HG03066 (cell line): ENCODE results near the gene NCR1.
"Not testable (repeated sequence)": the region's sequence is repeated elsewhere in the genome, so short reads cannot be mapped to it uniquely, and the experiment has no call there.

Source experiments
- ATAC-seq: cut with Tn5 transposase; IDR thresholded peaks from one replicate; pipeline ENCODE4 v1.9.1; 2021; ENCODE audit warnings: low read depth; ENCODE audit not compliant: unreplicated experiment

The NCR1 gene, protein sequence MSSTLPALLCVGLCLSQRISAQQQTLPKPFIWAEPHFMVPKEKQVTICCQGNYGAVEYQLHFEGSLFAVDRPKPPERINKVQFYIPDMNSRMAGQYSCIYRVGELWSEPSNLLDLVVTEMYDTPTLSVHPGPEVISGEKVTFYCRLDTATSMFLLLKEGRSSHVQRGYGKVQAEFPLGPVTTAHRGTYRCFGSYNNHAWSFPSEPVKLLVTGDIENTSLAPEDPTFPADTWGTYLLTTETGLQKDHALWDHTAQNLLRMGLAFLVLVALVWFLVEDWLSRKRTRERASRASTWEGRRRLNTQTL

DNA sequence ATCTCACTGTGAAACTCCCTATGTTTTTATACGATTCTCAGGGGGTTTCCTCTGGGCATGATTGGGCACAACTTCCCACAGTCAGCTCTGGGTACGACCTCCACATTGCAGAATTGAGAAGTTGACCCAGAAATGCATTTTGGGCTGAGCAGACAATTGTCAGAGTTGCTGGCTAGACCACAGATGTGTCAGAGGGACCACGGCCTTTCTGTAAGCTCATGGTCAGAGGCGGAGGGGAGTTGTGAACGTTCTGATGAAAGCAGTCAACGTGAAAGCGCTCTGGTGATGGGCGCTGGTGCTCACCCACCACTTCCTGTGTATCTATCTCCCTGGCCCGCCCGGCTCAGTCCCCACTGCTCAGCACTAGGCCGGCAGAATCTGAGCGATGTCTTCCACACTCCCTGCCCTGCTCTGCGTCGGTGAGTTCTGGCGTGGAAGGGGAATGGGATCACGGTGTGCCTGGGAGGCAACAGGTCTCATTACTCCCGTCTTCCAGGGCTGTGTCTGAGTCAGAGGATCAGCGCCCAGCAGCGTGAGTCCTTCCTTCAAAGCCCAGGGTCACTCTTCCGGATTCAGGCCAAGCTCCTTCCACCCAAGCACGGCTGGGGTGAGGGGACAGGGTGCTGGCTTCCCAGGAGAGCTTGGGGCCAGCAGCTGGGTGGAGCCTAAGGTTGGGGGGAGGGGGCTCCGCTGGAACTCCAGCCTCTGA, at the start of gene NCR1:
TSS of gene NCR1 (plus strand) at position 346 of the 709 bp plus-strand sequence. CDS start at position 386, 40 bp downstream.
- no peak for ATAC-seq

DNA sequence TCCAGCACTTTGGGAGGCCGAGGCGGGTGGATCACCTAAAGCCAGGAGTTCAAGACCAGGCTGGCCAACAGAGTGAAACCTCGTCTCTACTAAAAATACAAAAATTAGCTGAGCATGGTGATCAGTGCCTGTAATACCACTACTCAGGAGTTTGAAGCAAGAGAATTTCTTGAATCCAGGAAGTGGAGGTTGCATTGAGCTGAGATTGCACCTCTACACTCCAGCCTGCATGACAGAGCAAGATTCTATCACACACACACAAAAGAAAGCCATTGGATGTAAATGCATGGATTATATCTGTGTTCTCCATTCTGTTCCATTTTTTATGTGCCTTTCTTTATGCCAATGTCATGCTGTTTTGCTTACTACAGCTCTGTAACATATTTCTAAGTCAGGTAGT, 47.5 kb upstream of the NCR1 start:
- ATAC-seq: not testable (repeated sequence)

DNA sequence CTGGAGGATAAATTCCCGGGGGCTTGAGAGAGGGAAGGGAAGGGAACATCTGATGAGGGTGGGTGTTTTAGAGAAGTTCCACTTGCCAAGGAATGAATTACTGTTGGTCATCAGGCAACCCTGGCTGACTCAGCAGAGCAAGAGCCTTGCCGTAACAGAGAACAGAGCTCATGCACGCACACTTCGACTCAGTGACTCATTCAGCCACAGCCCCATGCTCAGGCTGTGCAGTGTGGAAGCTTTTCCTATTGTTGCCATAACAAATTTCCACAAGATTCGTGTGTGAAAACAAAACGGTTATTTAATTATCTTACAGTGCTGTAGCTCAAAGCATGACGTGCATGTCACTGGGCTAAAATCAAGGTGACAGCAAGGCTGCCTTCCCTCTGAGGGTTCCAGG, 46.5 kb upstream of the NCR1 start:
- not testable (repeated sequence) for ATAC-seq

DNA sequence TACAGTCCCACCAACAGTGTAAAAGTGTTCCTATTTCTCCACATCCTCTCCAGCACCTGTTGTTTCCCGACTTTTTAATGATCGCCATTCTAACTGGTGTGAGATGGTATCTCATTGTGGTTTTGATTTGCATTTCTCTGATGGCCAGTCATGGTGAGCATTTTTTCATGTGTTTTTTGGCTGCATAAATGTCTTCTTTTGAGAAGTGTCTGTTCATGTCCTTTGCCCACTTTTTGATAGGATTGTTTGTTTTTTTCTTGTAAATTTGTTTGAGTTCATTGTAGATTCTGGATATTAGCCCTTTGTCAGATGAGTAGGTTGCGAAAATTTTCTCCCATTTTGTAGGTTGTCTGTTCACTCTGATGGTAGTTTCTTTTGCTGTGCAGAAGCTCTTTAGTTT, 42.5 kb upstream of the NCR1 start:
- not testable (repeated sequence) for ATAC-seq

DNA sequence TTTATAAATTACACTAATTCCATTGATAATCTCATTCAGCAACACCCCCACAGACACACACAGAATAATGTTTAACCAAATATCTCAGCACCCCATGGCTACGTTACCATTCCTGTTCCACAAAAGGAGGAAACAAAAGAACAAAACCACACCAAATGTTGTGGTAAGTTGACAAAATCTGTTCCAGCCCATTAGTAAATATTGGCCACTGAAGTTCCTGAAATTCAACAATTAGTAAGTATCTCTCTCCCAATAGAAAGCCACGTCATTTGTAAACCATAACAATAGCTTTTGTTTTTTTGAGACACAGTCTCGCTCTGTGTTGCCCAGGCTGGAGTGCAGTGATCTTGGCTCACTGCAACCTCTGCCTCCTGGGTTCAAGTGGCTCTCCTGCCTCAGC, 34.3 kb upstream of the NCR1 start:
- ATAC-seq: no peak

DNA sequence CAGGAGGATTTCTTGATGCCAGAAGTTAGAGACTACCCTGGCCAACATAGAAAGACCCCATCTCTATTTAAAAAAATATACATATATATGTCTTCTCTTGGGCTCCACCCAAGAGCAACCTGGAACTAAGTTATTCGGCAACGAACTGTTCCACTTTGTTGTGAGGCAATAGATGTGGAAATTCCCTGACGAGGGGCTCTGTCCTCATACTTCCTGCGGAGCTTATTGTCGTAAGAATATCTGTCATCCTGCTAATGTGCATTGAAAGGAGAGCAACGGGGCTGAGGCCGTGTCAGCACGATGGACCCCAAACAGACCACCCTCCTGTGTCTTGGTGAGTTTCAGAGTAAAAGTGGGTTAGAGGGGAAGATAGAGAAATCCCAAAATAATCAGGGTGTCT, 32.0 kb upstream of the NCR1 start, which contains the start of gene FCAR:
TSS of gene FCAR (plus strand) at position 246 of the 400 bp plus-strand sequence. CDS start at position 301, 55 bp downstream.
- no peak for ATAC-seq

DNA sequence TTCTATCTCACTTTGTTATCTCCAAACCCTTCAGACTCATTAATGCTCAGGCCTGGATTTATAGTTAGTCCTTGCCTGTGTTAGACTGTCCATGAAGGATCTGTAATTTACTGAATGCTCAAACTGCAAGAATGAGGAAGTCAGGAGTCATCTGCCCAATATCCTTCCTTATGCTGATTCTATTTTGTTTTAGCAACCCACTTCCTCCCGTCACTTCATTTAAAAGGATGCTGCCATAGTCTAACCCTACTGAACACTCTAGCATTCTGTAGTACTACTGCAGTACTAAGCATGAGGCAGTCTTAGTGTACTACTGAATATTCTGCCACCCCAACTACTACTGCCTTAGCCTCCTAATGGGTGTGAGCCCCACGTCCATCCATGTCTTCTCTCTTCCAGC, 30.4 kb upstream of the NCR1 start:
- ATAC-seq: no peak

DNA sequence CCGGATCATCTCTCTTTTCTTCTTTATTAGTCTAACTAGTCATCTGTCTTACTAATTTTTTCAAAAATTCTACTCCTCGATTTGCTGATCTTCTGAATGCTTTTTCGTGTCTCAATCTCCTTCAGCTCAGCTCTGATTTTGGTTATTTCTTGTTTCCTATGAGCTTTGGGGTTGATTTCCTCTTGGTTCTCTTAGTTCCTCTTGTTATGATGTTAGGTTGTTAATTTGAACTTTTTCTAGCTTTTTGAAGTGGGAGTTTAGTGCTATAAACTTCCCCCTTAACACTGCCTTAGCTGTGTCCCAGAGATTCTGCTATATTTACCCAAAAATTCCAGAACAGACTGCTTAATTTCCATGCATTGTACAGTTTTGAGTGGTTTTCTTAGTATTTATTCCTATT, 28.5 kb upstream of the NCR1 start:
- no peak for ATAC-seq

DNA sequence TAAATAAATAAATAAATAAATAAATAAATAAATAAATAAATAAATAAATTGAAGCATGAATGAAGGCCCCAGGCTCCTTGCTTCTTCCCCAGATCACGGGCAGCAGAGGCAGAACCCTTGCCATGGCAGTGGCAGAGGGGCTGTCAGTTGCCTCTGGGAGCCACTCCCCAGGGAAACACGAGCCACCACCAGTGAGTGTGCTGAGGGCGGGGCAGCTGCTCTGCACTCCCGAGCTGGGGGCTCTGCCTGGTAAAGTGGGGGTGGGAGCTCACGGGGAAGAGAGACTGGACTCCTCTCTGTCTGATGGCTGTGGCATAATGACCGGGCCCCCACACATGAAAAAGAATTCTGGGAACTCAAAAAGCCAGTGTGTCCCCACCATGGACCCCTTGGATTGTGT, 24.1 kb upstream of the NCR1 start:
- no peak for ATAC-seq

DNA sequence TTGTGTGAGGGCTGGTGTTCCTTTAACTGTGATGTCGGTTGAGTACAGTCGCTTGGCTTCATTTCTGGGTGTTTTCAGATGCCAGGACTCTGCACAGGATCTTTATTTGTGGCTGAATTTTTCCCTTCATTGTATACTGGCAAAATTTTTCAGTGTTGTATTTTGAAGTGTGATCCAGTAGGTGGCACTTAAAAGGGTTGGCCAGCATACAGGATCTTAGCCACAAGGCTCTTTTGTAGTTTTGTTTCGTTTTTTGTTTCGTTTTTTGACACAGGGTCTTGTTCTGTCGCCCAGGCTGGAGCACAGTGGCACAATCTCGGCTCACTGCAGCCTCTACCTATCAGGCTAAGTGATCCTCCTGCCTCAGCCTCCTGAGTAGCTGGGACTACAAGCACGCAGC, 23.2 kb upstream of the NCR1 start:
- ATAC-seq: no peak

DNA sequence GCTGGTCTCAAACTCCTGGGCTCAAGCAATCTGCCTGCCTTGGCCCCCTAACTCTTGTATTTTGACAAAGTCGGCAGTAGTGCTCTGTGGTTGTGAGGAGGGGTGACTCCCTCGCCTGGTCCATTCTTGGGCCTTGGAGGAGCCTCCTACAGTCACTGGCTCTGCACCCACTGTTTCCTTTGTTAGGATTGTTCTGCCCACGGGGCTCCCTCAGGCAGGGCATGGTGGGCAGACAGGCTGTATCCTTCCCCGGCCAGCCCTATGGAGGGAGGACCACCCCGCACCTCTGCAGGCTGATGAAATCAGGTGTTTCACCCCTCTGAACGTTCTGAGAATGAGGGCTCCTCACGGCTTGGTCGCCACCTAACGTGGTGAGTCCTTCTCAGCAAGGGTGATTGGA, 22.7 kb upstream of the NCR1 start:
- no peak for ATAC-seq

DNA sequence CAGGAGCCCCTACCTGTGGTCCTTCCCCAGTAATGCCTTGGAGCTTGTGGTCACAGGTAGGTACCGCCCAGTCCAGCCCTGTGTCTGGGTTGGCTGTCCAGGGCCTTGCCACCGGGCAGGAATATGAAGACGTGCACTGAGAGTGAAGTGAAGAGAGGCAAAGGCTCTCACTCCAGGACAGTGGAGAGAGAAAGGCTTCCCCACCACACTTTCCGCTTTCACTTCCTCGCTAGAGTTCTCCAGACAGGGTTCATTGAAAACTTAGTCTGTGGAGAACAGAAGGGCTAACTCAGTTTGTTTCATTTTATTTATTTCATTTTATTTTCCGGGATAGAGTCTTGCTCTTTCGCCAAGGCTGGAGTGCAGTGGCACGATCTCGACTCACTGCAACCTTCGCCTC, 17.7 kb upstream of the NCR1 start:
- no peak for ATAC-seq

DNA sequence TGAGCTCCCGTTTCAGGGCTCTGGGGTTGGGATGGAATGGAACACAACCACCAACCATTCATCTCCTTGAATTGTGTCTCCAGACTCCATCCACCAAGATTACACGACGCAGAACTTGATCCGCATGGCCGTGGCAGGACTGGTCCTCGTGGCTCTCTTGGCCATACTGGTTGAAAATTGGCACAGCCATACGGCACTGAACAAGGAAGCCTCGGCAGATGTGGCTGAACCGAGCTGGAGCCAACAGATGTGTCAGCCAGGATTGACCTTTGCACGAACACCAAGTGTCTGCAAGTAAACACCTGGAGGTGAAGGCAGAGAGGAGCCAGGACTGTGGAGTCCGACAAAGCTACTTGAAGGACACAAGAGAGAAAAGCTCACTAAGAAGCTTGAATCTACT, 16.4 kb upstream of the NCR1 start:
- no peak for ATAC-seq

DNA sequence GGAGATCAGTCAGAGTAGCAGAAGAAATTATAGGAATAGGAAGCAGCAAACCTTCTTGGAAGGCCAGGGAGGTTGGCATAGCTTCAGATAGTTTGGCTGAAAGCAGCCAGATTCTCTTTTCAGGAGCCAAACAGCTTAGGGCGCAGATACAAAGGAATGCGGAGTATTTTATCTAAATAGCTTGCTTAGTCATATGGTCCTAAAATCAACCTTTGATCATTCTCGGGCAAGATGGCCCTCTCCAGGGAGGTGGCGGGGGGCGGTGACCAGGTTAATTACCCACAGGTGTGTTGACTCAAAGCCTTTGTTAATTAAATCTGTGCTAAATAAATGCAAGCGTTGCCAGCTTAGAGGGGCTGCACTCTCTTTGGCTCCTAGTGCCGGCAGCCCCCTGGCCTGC, 12.5 kb upstream of the NCR1 start:
- no peak for ATAC-seq

DNA sequence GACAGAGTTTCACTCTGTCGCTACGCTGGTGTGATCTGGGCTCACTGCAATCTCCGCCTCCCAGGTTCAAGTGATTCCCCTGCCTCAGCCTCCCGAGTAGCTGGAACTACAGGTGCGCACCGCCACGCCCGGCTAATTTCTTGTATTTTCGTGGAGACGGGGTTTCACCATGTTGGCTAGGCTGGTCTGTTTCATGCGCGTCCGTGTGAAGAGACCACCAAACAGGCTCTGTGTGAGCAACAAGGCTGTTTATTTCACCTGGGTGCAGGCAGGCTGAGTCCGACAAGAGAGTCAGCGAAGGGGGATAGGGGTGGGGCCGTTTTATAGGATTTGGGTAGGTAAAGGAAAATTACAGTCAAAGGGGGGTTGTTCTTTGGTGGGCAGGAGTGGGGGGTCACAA, 11.8 kb upstream of the NCR1 start:
- ATAC-seq: not testable (repeated sequence)

DNA sequence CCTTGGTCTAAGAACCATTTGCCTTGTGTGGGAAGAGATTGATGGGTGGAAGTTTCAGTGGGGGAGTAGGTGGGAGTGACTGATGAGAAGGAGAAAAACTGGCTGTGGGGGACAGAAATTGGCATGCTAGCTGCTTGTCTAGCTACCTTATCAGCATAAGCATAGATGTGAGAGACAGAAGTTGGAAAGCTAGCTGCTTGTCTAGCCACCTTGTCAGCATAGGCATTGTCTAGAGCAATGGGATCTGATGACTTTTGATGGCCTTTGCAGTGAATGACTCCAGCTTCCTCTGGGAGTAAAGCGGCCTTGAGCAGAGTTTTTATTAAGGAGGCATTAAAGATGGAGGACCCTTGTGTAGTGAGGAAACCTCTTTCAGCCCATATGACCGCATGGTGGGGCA, 9.9 kb upstream of the NCR1 start:
- ATAC-seq: no peak

DNA sequence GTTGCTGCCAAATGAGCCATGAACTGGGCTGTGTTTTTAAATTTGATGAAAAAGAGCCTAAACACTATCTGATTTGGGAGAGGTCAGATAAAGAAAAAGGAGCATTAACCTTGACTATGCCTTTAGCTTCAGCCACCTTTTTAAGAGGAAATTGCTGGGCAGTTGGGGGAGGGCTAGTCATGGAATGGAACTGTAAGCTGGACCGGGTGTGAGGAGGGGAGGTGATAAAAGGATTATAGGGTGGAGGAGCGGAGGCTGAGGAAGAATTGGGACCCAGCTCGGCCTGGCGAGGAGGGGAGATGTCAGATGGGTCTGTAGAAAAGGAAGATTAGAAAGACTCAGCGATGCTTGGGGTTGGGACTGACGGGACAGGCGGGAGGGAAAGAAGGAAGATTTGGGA, 7.3 kb upstream of the NCR1 start:
- not testable (repeated sequence) for ATAC-seq

DNA sequence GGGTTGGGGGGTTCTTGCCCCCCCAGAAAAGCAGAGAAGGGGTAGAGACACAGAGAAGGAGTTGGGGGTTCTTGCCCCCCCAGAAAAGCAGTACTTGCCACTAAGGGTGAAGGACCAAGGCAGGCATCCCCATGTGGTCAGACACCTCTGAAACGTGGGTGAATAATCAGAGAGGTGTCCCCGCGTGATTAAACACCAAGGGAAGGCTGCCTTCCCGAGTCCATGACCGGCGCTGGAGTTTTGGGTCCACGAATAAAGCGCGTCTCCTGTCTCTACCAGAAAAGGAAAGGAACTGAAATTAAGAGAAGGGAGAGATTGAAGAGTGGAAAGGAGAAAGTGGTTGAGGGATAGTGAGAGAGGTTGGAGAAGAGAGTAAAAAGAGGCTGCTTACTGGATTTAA, 6.3 kb upstream of the NCR1 start:
- ATAC-seq: not testable (repeated sequence)

DNA sequence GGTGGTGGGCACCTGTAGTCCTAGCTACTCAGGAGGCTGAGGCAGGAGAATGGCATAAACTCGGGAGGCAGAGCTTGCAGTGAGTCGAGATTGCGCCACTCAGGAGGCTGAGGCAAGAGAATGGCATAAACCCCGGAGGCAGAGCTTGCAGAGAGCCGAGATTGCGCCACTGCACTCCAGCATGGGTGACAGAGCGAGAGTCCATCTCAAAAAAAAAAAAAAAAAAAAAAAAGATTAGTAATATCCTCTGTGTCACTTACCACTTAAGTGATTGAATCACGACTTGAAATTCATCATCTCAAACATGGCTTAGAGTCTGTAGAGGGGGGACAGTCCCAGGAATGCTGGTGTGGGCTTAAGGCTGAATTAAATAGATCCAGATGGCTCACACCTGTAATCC, 4.8 kb upstream of the NCR1 start:
- ATAC-seq: not testable (repeated sequence)

DNA sequence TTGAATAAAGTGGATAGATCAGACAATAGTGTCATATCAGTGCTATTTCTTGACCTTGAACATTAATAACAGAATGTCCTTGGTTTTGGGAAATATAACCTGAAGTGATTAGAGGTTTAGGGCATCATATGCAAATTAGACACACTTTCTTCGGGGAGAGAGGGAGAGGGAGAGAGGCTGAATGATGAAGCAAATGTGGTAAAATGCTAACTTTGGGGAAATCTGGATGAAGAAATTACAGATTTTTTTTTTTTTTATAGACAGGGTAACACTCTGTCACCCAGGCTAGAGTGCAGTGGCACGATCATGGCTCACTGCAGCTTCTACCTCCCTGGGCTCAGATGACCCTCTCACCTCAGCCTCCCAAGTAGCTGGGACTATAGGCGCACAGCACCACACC, 3.9 kb upstream of the NCR1 start:
- ATAC-seq: no peak

DNA sequence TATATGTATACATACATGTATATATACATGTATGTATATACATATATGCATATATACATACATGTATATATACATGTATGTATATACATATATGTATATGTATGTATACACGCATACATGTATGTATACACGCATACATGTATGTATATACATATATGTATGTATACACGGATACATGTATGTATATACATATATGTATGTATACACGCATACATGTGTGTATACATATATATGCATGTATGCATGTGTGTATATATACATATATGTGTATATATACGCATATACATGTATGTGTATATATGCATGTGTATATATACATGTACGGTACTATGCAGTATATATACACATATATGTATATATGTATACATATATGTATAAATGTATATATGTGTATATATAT, 2.6 kb upstream of the NCR1 start:
- no peak for ATAC-seq

DNA sequence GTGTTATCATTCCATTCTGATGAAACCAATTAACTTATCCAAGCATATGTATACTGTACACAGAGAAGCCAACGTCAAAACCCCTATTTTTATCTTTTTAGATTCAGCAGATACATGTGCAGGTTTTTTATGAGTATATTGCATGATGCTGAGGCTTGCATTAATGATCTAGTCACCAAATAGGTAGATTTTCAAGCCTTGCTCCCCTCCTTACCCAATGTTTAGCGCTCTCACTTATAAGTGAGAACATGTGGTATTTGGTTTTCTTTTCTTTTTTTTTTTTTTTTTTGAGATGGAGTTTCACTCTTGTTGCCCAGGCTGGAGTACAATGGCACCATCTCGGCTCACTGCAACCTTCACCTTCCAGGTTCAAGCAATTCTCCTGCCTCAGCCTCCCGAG, 1.7 kb upstream of the NCR1 start:
- not testable (repeated sequence) for ATAC-seq
